Measurements from ENCODE around the gene CFLAR. TPM values are rescaled to one million over a fixed set of nuclear protein-coding genes. Genes with fewer than 3 reads are reported as not detected.
A peak's percentile ranks its signal among the peaks of the same experiment; 100 is the strongest.

Gene CFLAR
- total RNA-seq, 1 donor from 2014 or later: 144 TPM

GRCh38 chr2:201152517-201152916 is 36.6 kb downstream of the CFLAR start:
- Histone ChIP-seq H3K36me3 (peaks cover 0 to 63% of the 10 kb centered on the region in 2 donors), H3K4me1 (peaks cover 25% of the 10 kb centered on the region), H3K27me3 (no peaks in the 10 kb centered on the region), H3K4me3 (no peak overlapping the region), H3K27ac (peak overlapping the region; percentile 74), H3K9me3 (no peaks in the 10 kb centered on the region)
- TF ChIP-seq POLR2A (IDR thresholded peaks at IDR 0.05): no peak
- TF ChIP-seq, protein P1, sequence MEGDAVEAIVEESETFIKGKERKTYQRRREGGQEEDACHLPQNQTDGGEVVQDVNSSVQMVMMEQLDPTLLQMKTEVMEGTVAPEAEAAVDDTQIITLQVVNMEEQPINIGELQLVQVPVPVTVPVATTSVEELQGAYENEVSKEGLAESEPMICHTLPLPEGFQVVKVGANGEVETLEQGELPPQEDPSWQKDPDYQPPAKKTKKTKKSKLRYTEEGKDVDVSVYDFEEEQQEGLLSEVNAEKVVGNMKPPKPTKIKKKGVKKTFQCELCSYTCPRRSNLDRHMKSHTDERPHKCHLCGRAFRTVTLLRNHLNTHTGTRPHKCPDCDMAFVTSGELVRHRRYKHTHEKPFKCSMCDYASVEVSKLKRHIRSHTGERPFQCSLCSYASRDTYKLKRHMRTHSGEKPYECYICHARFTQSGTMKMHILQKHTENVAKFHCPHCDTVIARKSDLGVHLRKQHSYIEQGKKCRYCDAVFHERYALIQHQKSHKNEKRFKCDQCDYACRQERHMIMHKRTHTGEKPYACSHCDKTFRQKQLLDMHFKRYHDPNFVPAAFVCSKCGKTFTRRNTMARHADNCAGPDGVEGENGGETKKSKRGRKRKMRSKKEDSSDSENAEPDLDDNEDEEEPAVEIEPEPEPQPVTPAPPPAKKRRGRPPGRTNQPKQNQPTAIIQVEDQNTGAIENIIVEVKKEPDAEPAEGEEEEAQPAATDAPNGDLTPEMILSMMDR (IDR thresholded peaks at IDR 0.05): no peak
- no peak for TF ChIP-seq POLR2AphosphoS5 (IDR thresholded peaks at IDR 0.05; ENCODE audit: insufficient read depth in 1 of 2, low read depth in 1 of 2)
- intact Hi-C loops (cut with DNase I): loop anchor here (5.0 kb wide), 1 partner anchor 35 kb away; the partner anchor contains the start of gene CFLAR
- DNase-seq (ENCODE audit: extremely low spot score in 2 of 2): no peak

- no peaks in the 10 kb centered on the region for H3K27me3 ChIP-seq
- peak overlapping the region; percentile 74 for H3K27ac ChIP-seq
- no peaks in the 10 kb centered on the region for H3K9me3 ChIP-seq
- peaks cover 32% of the 10 kb centered on the region for H3K4me1 ChIP-seq
- peak in 1 of 2 donors; percentile 6 for DNase-seq (ENCODE audit: extremely low spot score in 2 of 2)
- intact Hi-C loops (cut with DNase I): loop anchor here (5.0 kb wide), 1 partner anchor 36 kb away; the partner anchor contains the start of gene CFLAR
- TF ChIP-seq POLR2AphosphoS5 (IDR thresholded peaks at IDR 0.05; ENCODE audit: insufficient read depth in 1 of 2, low read depth in 1 of 2) (no peak), POLR2A (IDR thresholded peaks at IDR 0.05) (no peak)
- TF ChIP-seq, protein P1 (IDR thresholded peaks at IDR 0.05): no peak
- no peak overlapping the region for H3K4me3 ChIP-seq
- H3K36me3 ChIP-seq: peaks cover 0 to 68% of the 10 kb centered on the region in 2 donors
These were observed 37.2 kb downstream of the CFLAR start for GRCh38 chr2:201152999-201153815.

GRCh38 chr2:201154615-201155399 is 38.8 kb downstream of the CFLAR start:
- no peaks in the 10 kb centered on the region for H3K27me3 ChIP-seq
- no peak overlapping the region for H3K27ac ChIP-seq
- TF ChIP-seq, protein P1 (IDR thresholded peaks at IDR 0.05): no peak
- TF ChIP-seq POLR2AphosphoS5 (IDR thresholded peaks at IDR 0.05; ENCODE audit: insufficient read depth in 1 of 2, low read depth in 1 of 2) (no peak), POLR2A (IDR thresholded peaks at IDR 0.05) (no peak)
- H3K36me3 ChIP-seq: peaks cover 0 to 70% of the 10 kb centered on the region in 2 donors
- H3K4me1 ChIP-seq: peaks cover 36% of the 10 kb centered on the region
- H3K4me3 ChIP-seq: no peak overlapping the region
- DNase-seq (ENCODE audit: extremely low spot score in 2 of 2): peak in 1 of 2 donors; percentile 10
- H3K9me3 ChIP-seq: no peaks in the 10 kb centered on the region
- intact Hi-C loops (cut with DNase I): loop anchor here (5.0 kb wide), 1 partner anchor 38 kb away; the partner anchor contains the start of gene CFLAR

GRCh38 chr2:201156036-201156435 is 40.1 kb downstream of the CFLAR start:
- Histone ChIP-seq H3K4me3 (no peak overlapping the region), H3K9me3 (no peaks in the 10 kb centered on the region), H3K36me3 (peaks cover 7 to 69% of the 10 kb centered on the region in 2 donors), H3K27me3 (no peaks in the 10 kb centered on the region), H3K27ac (no peak overlapping the region), H3K4me1 (peaks cover 24% of the 10 kb centered on the region)
- DNase-seq (ENCODE audit: extremely low spot score in 2 of 2): no peak
- TF ChIP-seq POLR2A (IDR thresholded peaks at IDR 0.05) (no peak), POLR2AphosphoS5 (IDR thresholded peaks at IDR 0.05; ENCODE audit: insufficient read depth in 1 of 2, low read depth in 1 of 2) (no peak)
- TF ChIP-seq, protein P1 (IDR thresholded peaks at IDR 0.05): no peak
- intact Hi-C loops (cut with DNase I): no loop called here
